GM21367 (cell line): Measurements from ENCODE around the gene IFITM10.

Source experiments
- ATAC-seq: cut with Tn5 transposase; IDR thresholded peaks from one replicate; pipeline ENCODE4 v1.9.1; 2021; ENCODE audit not compliant: unreplicated experiment

Gene IFITM10

DNA sequence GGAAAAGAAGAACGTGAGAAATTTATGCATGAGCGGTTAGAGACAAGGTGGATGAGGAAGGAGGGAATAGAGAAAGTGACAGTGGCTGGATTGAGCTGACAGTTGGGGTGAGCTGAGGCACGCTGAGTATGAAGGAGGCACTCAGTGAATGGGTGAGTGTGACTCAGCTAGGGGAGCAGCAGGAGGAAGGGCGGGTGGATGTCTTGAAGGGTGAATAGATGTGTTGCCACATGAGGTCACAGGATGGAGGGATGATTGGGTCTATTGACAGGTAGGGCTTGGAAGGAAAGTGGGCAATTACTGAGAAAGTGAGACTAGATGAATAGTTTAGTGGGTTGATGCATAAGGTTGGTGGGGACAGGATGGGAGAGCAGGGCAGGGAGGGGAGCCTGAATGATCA lies 8.0 kb downstream of the IFITM10 start:
- ATAC-seq, result no peak

- ATAC-seq, result no peak
These were observed 8.7 kb downstream of the IFITM10 start for GRCh38 chr11:1741741-1742140.

- ATAC-seq, result no peak
These were observed 9.4 kb downstream of the IFITM10 start for GRCh38 chr11:1740786-1741530.

- ATAC-seq, result no peak
These were observed 10.8 kb downstream of the IFITM10 start for GRCh38 chr11:1739576-1739975.

- no peak for ATAC-seq
These were observed 12.0 kb downstream of the IFITM10 start for GRCh38 chr11:1738380-1738779.

- no peak for ATAC-seq
These were observed 13.2 kb downstream of the IFITM10 start for GRCh38 chr11:1737080-1737757.

GRCh38 chr11:1736447-1736992 lies 13.9 kb downstream of the IFITM10 start:
- ATAC-seq, result no peak

DNA sequence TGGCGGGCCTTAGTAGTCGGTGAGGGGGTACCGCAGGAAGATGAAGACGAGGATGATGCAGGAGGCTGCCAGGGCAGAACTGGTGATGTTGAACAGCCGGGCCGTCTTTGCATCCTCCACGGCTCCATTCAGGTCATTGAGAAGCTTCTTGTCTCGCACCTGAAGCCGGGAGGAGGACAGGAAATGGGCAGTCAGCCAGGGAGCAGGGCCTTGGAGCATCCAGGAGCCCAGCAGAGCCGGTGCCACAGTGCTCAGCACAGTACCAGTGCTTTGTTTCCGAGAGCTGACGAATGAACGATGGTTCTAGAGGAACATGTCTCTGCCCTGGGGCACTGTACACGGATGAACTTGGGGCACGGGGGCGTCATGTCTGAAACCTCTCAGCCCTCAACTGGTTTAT lies 15.1 kb downstream of the IFITM10 start:
- no peak for ATAC-seq

GRCh38 chr11:1734641-1735081 lies 15.7 kb downstream of the IFITM10 start:
- no peak for ATAC-seq

- ATAC-seq, result no peak
These were observed 16.4 kb downstream of the IFITM10 start for GRCh38 chr11:1733716-1734640.

GRCh38 chr11:1733009-1733715 lies 17.2 kb downstream of the IFITM10 start:
- ATAC-seq, result no peak

DNA sequence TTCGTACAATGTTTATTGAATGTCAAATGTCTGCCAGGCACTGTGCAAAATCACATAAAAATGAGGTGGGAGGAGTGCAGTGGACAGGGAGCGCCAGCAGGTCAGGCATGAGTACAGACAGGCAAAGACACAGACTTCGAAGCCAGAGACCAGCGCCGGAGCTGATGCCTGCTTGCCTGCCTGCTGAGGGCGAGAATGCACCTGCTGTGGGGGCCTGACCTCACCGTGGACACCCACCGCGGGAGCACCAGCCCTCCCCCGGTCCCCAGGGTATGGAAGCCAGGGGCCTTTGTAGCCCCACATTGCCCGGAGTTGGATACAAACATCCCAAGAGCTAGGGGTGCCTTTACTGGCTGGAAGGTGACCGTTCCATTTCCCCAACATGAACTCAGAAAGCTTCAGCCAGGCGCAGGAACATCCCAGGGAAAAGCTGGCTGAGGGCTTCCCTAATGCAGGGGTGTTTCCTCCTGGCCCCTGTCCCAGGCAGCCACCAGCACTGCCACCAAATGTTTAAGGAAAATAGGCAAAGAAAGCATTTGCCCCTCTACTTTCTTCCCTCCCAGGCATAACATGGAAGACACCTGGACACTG lies 17.9 kb downstream of the IFITM10 start:
- no peak for ATAC-seq

GRCh38 chr11:1731451-1732059 lies 18.8 kb downstream of the IFITM10 start:
- no peak for ATAC-seq

DNA sequence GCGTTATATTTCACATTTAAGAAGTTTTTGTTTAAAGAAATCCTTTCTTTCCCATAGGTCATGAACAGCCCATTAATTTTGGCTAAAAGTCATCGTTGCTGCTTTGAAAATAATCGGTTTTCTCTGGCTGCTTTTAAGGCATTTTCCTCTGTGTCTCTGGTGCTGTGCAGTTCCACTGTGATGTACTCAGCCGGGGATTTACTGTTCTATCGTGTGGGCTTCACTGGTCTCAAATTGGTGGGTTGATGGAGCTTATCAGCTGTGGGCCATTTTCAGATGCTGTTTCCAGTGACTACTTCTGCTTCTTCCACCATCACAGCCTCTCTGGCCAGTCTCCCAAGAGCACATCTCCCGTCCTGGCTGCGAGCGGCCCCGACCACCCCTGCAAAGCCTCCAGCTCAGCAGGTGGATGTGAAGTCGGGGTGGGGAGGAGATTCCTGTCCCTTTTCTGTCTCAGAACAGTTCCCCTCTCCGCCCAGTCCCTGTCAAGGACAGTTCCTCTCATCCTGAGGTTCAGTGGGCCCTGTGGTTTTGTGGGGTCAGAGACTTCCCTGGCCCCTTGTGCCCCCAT lies 20.3 kb downstream of the IFITM10 start:
- ATAC-seq, result no peak

- ATAC-seq, result no peak
These were observed 20.7 kb downstream of the IFITM10 start for GRCh38 chr11:1729692-1730011.

- ATAC-seq, result no peak
These were observed 21.3 kb downstream of the IFITM10 start for GRCh38 chr11:1728931-1729691.

DNA sequence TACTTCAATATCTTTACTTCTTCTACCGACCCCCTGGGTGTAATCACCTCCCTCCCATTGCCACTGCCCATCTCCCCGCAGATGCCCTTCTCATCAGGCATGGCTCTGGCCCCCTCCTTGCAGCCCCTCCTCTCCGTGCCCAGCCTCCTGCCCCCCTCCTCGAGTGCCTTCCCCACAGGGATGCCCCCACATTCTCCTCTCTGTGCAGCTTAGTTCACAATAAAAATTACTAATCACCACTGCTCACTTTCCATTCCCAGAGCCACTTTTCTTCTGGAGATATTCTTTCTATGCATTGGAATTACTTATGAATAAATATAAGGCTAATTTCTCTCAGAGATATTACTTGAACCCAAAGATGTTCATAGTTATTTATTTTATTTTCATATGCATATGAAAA lies 22.1 kb downstream of the IFITM10 start:
- ATAC-seq, result no peak

GRCh38 chr11:1727861-1728260 lies 22.5 kb downstream of the IFITM10 start:
- no peak for ATAC-seq
